ENCODE data around the gene OMP. TPM values are rescaled to one million over a fixed set of nuclear protein-coding genes. Genes with fewer than 3 reads are reported as not detected.

OMP gene
- total RNA-seq, 4 donors from 2014 or later: 1.1 TPM; not detected in 3

GRCh38 chr11:77127920-77128691 is 25.5 kb downstream of the OMP start, which contains the start of gene MYO7A:
Gene MYO7A (plus strand): TSS chr11:77128246. CDS start chr11:77130635, 2,389 bp downstream.
- Histone ChIP-seq H3K9me3 (no peaks in the 10 kb centered on the region), H3K4me3 (peak within 1 kb of the TSS; percentile 6 to 66 (median 39)), H3K27ac (no peak within 1 kb of the TSS), H3K4me1 (peaks cover 13 to 39% (median 24%) of the 10 kb centered on the region in 3 donors), H3K27me3 (peaks cover 0 to 13% (median 0%) of the 10 kb centered on the region in 4 donors), H3K36me3 (peaks cover 0 to 16% (median 0%) of the 10 kb centered on the region in 3 donors)
- no peak for DNase-seq
- TF ChIP-seq CTCF (IDR thresholded peaks at IDR 0.05) (no peak), POLR2A (IDR thresholded peaks at IDR 0.05) (no peak)
- intact Hi-C loops (cut with DNase I): loop anchor here (5.0 kb wide), 1 partner anchor 59 kb away; no protein-coding TSS in a partner anchor
- WGBS, 2 donors: 26 to 37% methylated on average over 8 to 11 of the region's 20 CpGs

- Histone ChIP-seq H3K27me3 (peaks cover 0 to 13% (median 0%) of the 10 kb centered on the region in 4 donors), H3K4me3 (no peak overlapping the region), H3K9me3 (no peaks in the 10 kb centered on the region), H3K27ac (no peak overlapping the region), H3K36me3 (peaks cover 0 to 5% (median 0%) of the 10 kb centered on the region in 3 donors), H3K4me1 (peaks cover 13 to 39% (median 24%) of the 10 kb centered on the region in 3 donors)
- DNase-seq: no peak
- TF ChIP-seq POLR2A (IDR thresholded peaks at IDR 0.05) (no peak), CTCF (IDR thresholded peaks at IDR 0.05) (no peak)
- intact Hi-C loops (cut with DNase I): loop anchor here (5.0 kb wide), 1 partner anchor 58 kb away; no protein-coding TSS in a partner anchor
- WGBS, 2 donors: 81% methylated on average over 3 to 6 of the region's 11 CpGs
These were observed 26.6 kb downstream of the OMP start for GRCh38 chr11:77129069-77129841.

GRCh38 chr11:77129842-77130756 is 27.5 kb downstream of the OMP start:
- TF ChIP-seq POLR2A (IDR thresholded peaks at IDR 0.05) (no peak), CTCF (IDR thresholded peaks at IDR 0.05) (no peak)
- intact Hi-C loops (cut with DNase I): loop anchor here (5.0 kb wide), 1 partner anchor 57 kb away; no protein-coding TSS in a partner anchor
- Histone ChIP-seq H3K27me3 (peaks cover 0 to 13% (median 0%) of the 10 kb centered on the region in 4 donors), H3K9me3 (no peaks in the 10 kb centered on the region), H3K27ac (no peak overlapping the region), H3K4me3 (no peak overlapping the region), H3K4me1 (peaks cover 13 to 39% (median 24%) of the 10 kb centered on the region in 3 donors), H3K36me3 (no peaks in the 10 kb centered on the region)
- WGBS, 2 donors: 82 to 94% methylated on average over 6 to 7 of the region's 11 CpGs
- no peak for DNase-seq

- Histone ChIP-seq H3K4me3 (no peak overlapping the region), H3K36me3 (no peaks in the 10 kb centered on the region), H3K27ac (no peak overlapping the region), H3K9me3 (no peaks in the 10 kb centered on the region), H3K4me1 (peaks cover 13 to 39% (median 24%) of the 10 kb centered on the region in 3 donors), H3K27me3 (peaks cover 0 to 13% (median 0%) of the 10 kb centered on the region in 4 donors)
- DNase-seq: no peak
- WGBS, 2 donors: 17 to 82% methylated on average over 3 to 5 of the region's 9 CpGs
- TF ChIP-seq CTCF (IDR thresholded peaks at IDR 0.05): no peak
- TF ChIP-seq POLR2A (IDR thresholded peaks at IDR 0.05): no peak
- intact Hi-C loops (cut with DNase I): no loop called here
These were observed 28.3 kb downstream of the OMP start for GRCh38 chr11:77130763-77131513.

Data from esophagus squamous epithelium (tissue), 5 donors.